Natural killer cell (primary cell): ENCODE data around the gene TAPT1. TPM values are rescaled to one million over a fixed set of nuclear protein-coding genes. Genes with fewer than 3 reads are reported as not detected.

Experiments used
- ATAC-seq, 3 donors: fragments of 150-1000 bp in 2 of 3; fragments of 200-7000 bp in 1 of 3; cut with Tn5 transposase; 1 replicate in 1 of 3; 2 replicates in 2 of 3; pipeline ENCODE4 v1.10.0; 2021; ENCODE audit warnings: mild to moderate bottlenecking in 2 of 3, moderate library complexity in 2 of 3
- DNase-seq, 2 donors: peaks; one replicate each; pipeline versions ENCODE4 v3.0.0 to v3.0.0-alpha.2; 2013 to 2021; ENCODE audit warnings: mixed read lengths in 1 of 2
- H3K27ac ChIP-seq: one replicate; pipeline ENCODE4 v1.5.1; 2013; ENCODE audit warnings: mild to moderate bottlenecking, low read length
- H3K27me3 ChIP-seq: one replicate; pipeline ENCODE4 v1.6.1; 2013; ENCODE audit warnings: low read length; ENCODE audit not compliant: control insufficient read depth, insufficient read depth
- H3K36me3 ChIP-seq: one replicate; pipeline ENCODE4 v1.6.1; 2013; ENCODE audit warnings: low read length; ENCODE audit not compliant: control insufficient read depth, insufficient read depth
- H3K4me1 ChIP-seq: one replicate; pipeline ENCODE4 v1.6.1; 2013; ENCODE audit warnings: low read length; ENCODE audit not compliant: control insufficient read depth, insufficient read depth
- H3K4me3 ChIP-seq: one replicate; pipeline ENCODE4 v1.5.1; 2013; ENCODE audit warnings: low read length
- H3K9me3 ChIP-seq: one replicate; pipeline ENCODE4 v1.6.1; 2013; ENCODE audit warnings: low read length; ENCODE audit not compliant: control insufficient read depth, insufficient read depth
- H3K27ac Mint-ChIP-seq, 2 donors: one replicate each; pipeline ENCODE4 v1.8.0; 2022; ENCODE audit warnings: mild to moderate bottlenecking in 2 of 2, mixed read lengths in 2 of 2, moderate library complexity in 1 of 2
- H3K27me3 Mint-ChIP-seq, 2 donors: one replicate each; pipeline ENCODE4 v1.8.0; 2022; ENCODE audit warnings: low read depth in 2 of 2, mixed read lengths in 2 of 2
- H3K36me3 Mint-ChIP-seq: one replicate; pipeline ENCODE4 v1.8.0; 2022; ENCODE audit warnings: mixed read lengths
- H3K4me1 Mint-ChIP-seq, 2 donors: one replicate each; pipeline ENCODE4 v1.8.0; 2022; ENCODE audit warnings: mixed read lengths in 2 of 2
- H3K4me3 Mint-ChIP-seq: one replicate; pipeline ENCODE4 v1.8.0; 2022; ENCODE audit warnings: mild to moderate bottlenecking, moderate library complexity, mixed read lengths
- H3K9me3 Mint-ChIP-seq, 2 donors: one replicate each; pipeline ENCODE4 v1.8.0; 2022; ENCODE audit warnings: mixed read lengths in 2 of 2
- WGBS: methylation state at CpG from one replicate; pipeline ENCODE4 v1.1.7; 2013; ENCODE audit warnings: missing lambda C conversion rate; ENCODE audit not compliant: insufficient coverage; 5-methylcytosine and 5-hydroxymethylcytosine counted together
- intact Hi-C: fragments of 100-400 bp; cut with micrococcal nuclease; formaldehyde crosslinking; loops from one replicate; pipeline ENCODE4 v1.14.2; 2022
- total RNA-seq, 4 donors: library from RNA; stranded (reverse); fragments of 120-200 nt in 1 of 4; gene quantifications; one replicate each; pipeline versions ENCODE4 v1.2.3 to v1.2.4, GENCODE V29; 2013 to 2022
- TF ChIP-seq, protein P1 (sequence below): fragments of 200-600 bp; IDR thresholded peaks from one replicate; pipeline ENCODE4 v1.8.0; 2022; ENCODE audit warnings: antibody characterized with exemption

TAPT1 gene
- total RNA-seq, 3 donors from 2014 or later (not counting 1 experiment from before 2014, with no cell fraction given): 52.5 to 67.5 (median 52.7) TPM

DNA sequence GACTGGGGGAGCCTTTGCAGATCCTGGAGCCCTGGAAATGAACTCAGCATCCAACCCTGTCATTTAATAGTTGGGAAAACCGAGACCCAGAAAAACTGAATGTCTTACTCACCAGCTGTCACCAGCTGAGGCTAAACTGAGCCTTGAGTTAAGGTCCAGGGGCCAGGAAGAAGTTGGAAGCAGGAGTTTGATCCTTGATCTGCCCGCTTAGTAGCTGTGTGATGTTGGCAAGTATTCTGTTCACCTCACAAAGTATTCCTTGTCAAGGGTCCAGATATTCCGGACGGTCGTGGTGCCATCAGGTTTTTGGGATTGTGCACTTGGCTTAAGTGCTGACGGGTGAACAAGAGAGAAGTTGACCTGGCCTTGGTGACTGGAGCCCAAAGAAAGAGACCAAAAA, 111.7 kb downstream of the TAPT1 start:
- TF ChIP-seq, protein P1, sequence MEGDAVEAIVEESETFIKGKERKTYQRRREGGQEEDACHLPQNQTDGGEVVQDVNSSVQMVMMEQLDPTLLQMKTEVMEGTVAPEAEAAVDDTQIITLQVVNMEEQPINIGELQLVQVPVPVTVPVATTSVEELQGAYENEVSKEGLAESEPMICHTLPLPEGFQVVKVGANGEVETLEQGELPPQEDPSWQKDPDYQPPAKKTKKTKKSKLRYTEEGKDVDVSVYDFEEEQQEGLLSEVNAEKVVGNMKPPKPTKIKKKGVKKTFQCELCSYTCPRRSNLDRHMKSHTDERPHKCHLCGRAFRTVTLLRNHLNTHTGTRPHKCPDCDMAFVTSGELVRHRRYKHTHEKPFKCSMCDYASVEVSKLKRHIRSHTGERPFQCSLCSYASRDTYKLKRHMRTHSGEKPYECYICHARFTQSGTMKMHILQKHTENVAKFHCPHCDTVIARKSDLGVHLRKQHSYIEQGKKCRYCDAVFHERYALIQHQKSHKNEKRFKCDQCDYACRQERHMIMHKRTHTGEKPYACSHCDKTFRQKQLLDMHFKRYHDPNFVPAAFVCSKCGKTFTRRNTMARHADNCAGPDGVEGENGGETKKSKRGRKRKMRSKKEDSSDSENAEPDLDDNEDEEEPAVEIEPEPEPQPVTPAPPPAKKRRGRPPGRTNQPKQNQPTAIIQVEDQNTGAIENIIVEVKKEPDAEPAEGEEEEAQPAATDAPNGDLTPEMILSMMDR: no peak
- no peak for DNase-seq

DNA sequence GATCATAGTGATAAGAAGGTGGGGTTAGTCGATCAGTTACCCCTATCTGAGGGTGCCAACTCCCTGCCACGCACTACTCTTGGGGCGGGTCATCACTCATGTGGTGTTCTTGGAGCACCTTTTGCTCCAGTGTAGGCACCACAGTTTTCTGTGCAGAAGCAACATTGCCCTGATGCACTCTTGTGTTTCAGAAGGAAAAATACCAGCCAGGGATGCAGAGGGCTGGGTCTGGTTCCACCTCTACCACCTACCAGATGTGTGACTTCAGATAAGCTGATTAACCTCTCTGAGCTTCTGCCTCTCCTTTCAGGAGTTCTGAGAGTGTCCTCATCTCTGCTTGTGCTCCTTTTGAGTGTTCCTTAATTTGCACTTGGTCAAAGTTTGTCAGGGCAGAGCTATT, 112.5 kb downstream of the TAPT1 start:
- Histone ChIP-seq H3K4me1 (no peaks in the 10 kb centered on the region), H3K36me3 (no peaks in the 10 kb centered on the region), H3K4me3 (no peak overlapping the region), H3K27ac (no peak overlapping the region), H3K27me3 (no peaks in the 10 kb centered on the region), H3K9me3 (no peaks in the 10 kb centered on the region)
- Mint-ChIP-seq H3K27me3 (peaks cover 9 to 33% of the 10 kb centered on the region in 2 donors), H3K36me3 (no peaks in the 10 kb centered on the region), H3K9me3 (no peaks in the 10 kb centered on the region), H3K4me3 (no peak overlapping the region), H3K27ac (no peak overlapping the region), H3K4me1 (no peaks in the 10 kb centered on the region)
- intact Hi-C loops: no loop called here
- WGBS: 86% methylated on average over 3 of the region's 3 CpGs
- ATAC-seq (no peak), DNase-seq (no peak)
- TF ChIP-seq, protein P1: no peak

More for the DNA sequence above, 111.7 kb downstream of the TAPT1 start:
- H3K4me3 ChIP-seq: no peak overlapping the region
- Mint-ChIP-seq H3K4me3 (no peak overlapping the region), H3K9me3 (no peaks in the 10 kb centered on the region), H3K27ac (no peak overlapping the region), H3K36me3 (no peaks in the 10 kb centered on the region), H3K4me1 (no peaks in the 10 kb centered on the region), H3K27me3 (peaks cover 9 to 33% of the 10 kb centered on the region in 2 donors)
- H3K27me3 ChIP-seq: no peaks in the 10 kb centered on the region
- intact Hi-C loops: no loop called here
- 84% methylated on average over 6 of the region's 6 CpGs for WGBS
- H3K9me3 ChIP-seq: no peaks in the 10 kb centered on the region
- H3K4me1 ChIP-seq: no peaks in the 10 kb centered on the region
- H3K27ac ChIP-seq: no peak overlapping the region
- H3K36me3 ChIP-seq: no peaks in the 10 kb centered on the region
- ATAC-seq: no peak

DNA sequence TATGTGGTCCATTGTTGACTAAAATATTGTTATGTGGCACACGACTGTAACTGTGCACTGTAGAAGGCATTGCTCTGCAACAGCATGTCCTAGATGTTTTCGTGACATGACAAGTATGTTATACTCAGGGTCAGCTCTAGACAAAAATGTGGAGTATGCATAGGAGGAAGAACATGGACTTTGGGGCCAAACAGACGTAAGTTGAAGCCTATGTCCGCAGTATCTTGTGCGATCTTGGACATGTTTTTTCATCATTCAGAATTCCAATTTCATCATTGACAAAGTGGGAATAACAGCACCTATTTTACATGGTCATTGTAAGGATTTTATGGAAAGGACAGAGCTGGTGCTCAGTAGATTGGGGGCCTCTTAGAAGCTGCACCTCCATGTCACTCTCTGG, 114.7 kb downstream of the TAPT1 start:
- TF ChIP-seq, protein P1: no peak
- intact Hi-C loops: no loop called here
- 97% methylated on average over 5 of the region's 5 CpGs for WGBS

DNA sequence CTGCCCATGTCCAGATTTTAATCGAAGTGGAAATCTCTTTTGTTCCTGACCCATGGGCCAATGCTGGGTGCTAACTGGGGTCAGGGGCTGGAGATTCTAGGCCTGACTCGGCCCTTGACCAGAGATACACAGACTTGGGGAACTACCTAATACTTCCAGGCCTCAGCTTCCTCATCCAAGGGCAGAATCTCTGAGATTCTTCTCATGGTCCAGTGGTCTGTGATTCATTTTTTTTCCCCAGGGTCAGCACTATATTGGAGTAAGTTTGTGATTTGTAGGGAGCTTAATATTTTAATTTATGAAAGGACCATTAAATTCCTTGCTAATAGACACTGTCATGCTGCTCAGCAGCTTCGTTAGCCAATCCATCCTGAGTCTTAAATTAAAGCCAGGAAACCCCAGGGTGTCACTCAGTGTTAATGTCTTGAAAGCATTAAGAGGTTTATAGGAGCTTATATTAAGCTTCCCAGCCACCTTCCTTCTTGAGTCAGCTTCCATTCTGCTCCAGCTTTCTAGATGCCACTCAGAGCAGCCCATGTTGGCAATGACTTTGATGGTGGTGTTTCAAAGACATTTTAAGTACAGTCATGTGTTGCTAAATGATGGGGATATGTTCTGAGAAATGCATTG, 115.5 kb downstream of the TAPT1 start:
- H3K27ac Mint-ChIP-seq: no peak overlapping the region
- no peak overlapping the region for H3K4me3 Mint-ChIP-seq
- no peaks in the 10 kb centered on the region for H3K9me3 Mint-ChIP-seq
- 57% methylated on average over 3 of the region's 3 CpGs for WGBS
- H3K27me3 ChIP-seq: no peaks in the 10 kb centered on the region
- no peaks in the 10 kb centered on the region for H3K4me1 Mint-ChIP-seq
- H3K36me3 Mint-ChIP-seq: no peaks in the 10 kb centered on the region
- H3K27ac ChIP-seq: no peak overlapping the region
- intact Hi-C loops: no loop called here
- peaks cover 12 to 20% of the 10 kb centered on the region in 2 donors for H3K27me3 Mint-ChIP-seq
- H3K4me3 ChIP-seq: no peak overlapping the region
- H3K9me3 ChIP-seq: no peaks in the 10 kb centered on the region
- no peaks in the 10 kb centered on the region for H3K4me1 ChIP-seq
- H3K36me3 ChIP-seq: no peaks in the 10 kb centered on the region
- ATAC-seq: no peak
- TF ChIP-seq, protein P1: no peak
- DNase-seq: no peak

More for the DNA sequence above, 114.7 kb downstream of the TAPT1 start:
- H3K27ac ChIP-seq: no peak overlapping the region
- H3K4me3 ChIP-seq: no peak overlapping the region
- H3K4me3 Mint-ChIP-seq: no peak overlapping the region
- H3K9me3 Mint-ChIP-seq: no peaks in the 10 kb centered on the region
- H3K4me1 ChIP-seq: no peaks in the 10 kb centered on the region
- H3K27me3 ChIP-seq: no peaks in the 10 kb centered on the region
- no peaks in the 10 kb centered on the region for H3K36me3 Mint-ChIP-seq
- H3K4me1 Mint-ChIP-seq: no peaks in the 10 kb centered on the region
- peaks cover 12 to 27% of the 10 kb centered on the region in 2 donors for H3K27me3 Mint-ChIP-seq
- DNase-seq: no peak
- H3K27ac Mint-ChIP-seq: no peak overlapping the region
- ATAC-seq: no peak
- no peaks in the 10 kb centered on the region for H3K9me3 ChIP-seq
- no peaks in the 10 kb centered on the region for H3K36me3 ChIP-seq
